Skeletal muscle tissue (tissue), 4 donors: ENCODE measurements around the gene SND1. TPM values are rescaled to one million over a fixed set of nuclear protein-coding genes. Genes with fewer than 3 reads are reported as not detected.

ENCODE experiments used
- H3K27ac ChIP-seq: one replicate; pipeline ENCODE4 v1.7.0; 2013; ENCODE audit warnings: mild to moderate bottlenecking, low read depth, low read length, inconsistent platforms
- H3K27me3 ChIP-seq, 3 donors: one replicate each; pipeline ENCODE4 v1.7.0; 2013; ENCODE audit warnings: low read length in 3 of 3; ENCODE audit not compliant: control insufficient read depth in 3 of 3, insufficient read depth in 3 of 3
- H3K36me3 ChIP-seq, 3 donors: one replicate each; pipeline ENCODE4 v1.7.0; 2013; ENCODE audit warnings: low read length in 3 of 3; ENCODE audit not compliant: control insufficient read depth in 3 of 3, insufficient read depth in 3 of 3
- H3K4me1 ChIP-seq, 3 donors: one replicate each; pipeline ENCODE4 v1.7.0; 2013; ENCODE audit warnings: low read length in 3 of 3, mild to moderate bottlenecking in 3 of 3; ENCODE audit not compliant: control insufficient read depth in 3 of 3, insufficient read depth in 3 of 3
- H3K4me3 ChIP-seq, 3 donors: one replicate each; pipeline ENCODE4 v1.7.0; 2013; ENCODE audit warnings: low read length in 3 of 3
- H3K9ac ChIP-seq, 3 donors: one replicate each; pipeline ENCODE4 v1.7.0; 2013; ENCODE audit warnings: low read length in 3 of 3, mild to moderate bottlenecking in 3 of 3, moderate library complexity in 2 of 3, low read depth in 1 of 3
- H3K9me3 ChIP-seq, 3 donors: one replicate each; pipeline ENCODE4 v1.7.0; 2013; ENCODE audit warnings: low read length in 3 of 3; ENCODE audit not compliant: control insufficient read depth in 3 of 3
- total RNA-seq: library from RNA; depleted of rRNA; stranded (reverse); fragments of >200 nt; gene quantifications from one replicate; pipeline ENCODE4 v1.2.3, GENCODE V29; 2014
- donor health status: Osteomylitis.

SND1 gene
- total RNA-seq, 1 donor from 2014 or later, result 104 TPM

DNA sequence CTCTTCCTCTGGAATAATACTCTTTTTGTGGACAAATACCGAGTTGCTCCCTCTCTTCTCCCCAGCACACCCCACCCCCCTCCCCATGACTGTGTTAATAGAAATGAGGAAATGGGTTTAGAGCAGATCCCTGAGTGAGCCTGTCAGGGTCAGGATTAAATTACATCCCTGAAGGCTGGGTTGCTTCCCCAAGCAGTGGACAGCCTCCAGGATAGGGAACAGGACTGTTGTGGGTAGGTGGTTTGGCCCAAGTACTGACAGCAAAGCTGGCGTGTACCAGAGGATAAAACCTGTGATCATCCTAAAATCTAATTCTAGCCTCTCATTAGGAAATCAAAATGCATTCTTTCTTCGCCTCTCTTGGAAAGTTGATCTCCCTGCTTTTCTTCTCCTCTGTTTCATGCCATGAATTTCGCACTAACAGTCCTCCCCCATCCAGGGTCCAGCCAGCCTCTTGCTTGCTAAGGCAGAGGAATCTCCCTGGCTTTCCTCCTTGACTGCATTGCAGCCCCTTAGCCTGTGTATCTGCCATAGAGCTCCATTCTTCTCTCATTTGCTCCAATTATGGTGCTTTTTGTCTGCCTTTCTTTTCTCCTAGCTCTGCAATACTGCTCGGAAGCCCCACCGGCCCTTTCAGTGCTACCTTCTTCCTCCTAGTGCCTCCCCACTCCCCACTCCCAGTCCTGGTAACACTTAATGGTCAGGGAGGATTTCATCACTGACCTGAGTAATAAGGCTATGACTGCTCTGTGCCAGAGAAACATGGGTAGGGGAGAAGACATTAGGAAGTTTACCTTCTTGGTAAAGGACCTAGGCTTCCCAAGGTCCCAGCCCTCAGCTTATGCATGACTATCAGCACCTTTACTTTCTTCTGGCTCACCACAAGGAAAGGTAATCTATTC is 370.9 kb downstream of the SND1 start:
- Histone ChIP-seq H3K27me3 (peaks cover 0 to 3% (median 0%) of the 10 kb centered on the region in 3 donors), H3K36me3 (no peaks in the 10 kb centered on the region), H3K9me3 (no peaks in the 10 kb centered on the region), H3K9ac (no peak overlapping the region), H3K4me3 (no peak overlapping the region), H3K27ac (peak overlapping the region; percentile 11), H3K4me1 (peaks cover 10 to 31% (median 16%) of the 10 kb centered on the region in 3 donors)

DNA sequence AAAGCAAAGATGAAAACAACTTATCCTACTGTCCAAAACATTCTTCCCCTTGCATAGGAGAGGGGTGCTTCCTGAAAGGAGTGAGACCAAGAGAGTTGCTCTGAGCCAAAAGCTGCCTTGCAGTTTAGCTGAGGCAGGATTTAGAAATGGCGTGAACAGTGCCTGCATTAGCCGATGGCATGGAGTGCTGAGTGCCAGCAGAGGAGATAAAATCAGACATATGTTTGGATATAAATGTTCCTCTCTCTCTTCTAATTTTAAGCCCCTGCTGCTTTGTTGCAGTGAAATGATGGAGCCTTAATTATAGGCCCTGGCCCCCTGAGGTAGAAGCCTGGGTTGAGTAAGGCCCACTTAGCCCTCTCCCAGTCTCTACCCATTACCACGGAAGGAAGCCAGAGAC is 372.2 kb downstream of the SND1 start:
- Histone ChIP-seq H3K9me3 (no peaks in the 10 kb centered on the region), H3K36me3 (peaks cover 0 to 3% (median 2%) of the 10 kb centered on the region in 3 donors), H3K4me1 (peaks cover 9 to 26% (median 16%) of the 10 kb centered on the region in 3 donors), H3K4me3 (no peak overlapping the region), H3K27ac (no peak overlapping the region), H3K27me3 (peaks cover 0 to 8% (median 2%) of the 10 kb centered on the region in 3 donors), H3K9ac (no peak overlapping the region)

DNA sequence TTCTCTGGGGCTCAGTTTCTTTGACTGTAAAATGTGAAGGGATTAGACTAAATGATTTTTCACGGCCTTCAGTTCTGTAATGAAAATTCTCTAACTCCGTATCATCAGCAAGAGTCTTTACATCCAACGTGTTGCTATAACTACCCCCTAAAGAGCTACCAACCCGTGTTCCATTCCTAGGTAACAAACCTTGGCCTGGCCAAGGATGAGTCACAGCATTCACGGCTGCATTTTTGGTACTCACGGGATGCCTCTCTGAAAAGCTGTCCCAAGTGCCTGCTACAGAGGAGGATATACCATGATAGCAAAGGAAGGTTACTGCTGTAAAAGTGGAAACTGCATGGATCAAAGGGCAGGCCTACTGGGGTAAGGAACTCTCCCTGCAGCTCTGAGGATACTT is 373.4 kb downstream of the SND1 start:
- H3K36me3 ChIP-seq, result peaks cover 0 to 7% (median 6%) of the 10 kb centered on the region in 3 donors
- no peak overlapping the region for H3K4me3 ChIP-seq
- H3K27ac ChIP-seq, result no peak overlapping the region
- peaks cover 9 to 29% (median 17%) of the 10 kb centered on the region in 3 donors for H3K4me1 ChIP-seq
- no peak overlapping the region for H3K9ac ChIP-seq
- H3K27me3 ChIP-seq, result peaks cover 0 to 21% (median 4%) of the 10 kb centered on the region in 3 donors
- H3K9me3 ChIP-seq, result no peaks in the 10 kb centered on the region

- peaks cover 0 to 7% (median 6%) of the 10 kb centered on the region in 3 donors for H3K36me3 ChIP-seq
- peaks cover 0 to 25% (median 4%) of the 10 kb centered on the region in 3 donors for H3K27me3 ChIP-seq
- no peaks in the 10 kb centered on the region for H3K9me3 ChIP-seq
- H3K27ac ChIP-seq, result no peak overlapping the region
- no peak overlapping the region for H3K9ac ChIP-seq
- H3K4me3 ChIP-seq, result no peak overlapping the region
- H3K4me1 ChIP-seq, result peaks cover 9 to 33% (median 20%) of the 10 kb centered on the region in 3 donors
These were observed 373.8 kb downstream of the SND1 start for GRCh38 chr7:128025819-128026218.

DNA sequence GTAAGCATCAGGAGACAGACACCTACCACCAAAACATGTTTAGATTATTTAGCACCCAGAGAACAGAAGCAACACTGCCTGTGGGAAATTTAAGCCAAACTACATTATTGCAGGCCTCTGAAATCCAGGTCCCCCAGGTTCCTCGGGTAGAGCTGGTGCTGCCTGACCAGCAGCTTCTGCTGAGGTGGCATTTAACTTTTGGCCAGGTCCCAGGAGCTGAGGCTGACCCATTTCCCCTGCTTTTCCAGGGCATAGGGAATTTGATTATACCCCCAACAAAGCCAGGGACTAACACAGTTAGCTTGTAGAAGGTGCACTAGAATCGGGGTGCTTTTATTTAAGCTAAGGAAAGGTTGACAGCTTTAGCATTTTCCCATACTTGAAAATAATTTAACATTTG is 374.6 kb downstream of the SND1 start:
- Histone ChIP-seq H3K4me3 (no peak overlapping the region), H3K27me3 (peaks cover 0 to 25% (median 4%) of the 10 kb centered on the region in 3 donors), H3K9me3 (no peaks in the 10 kb centered on the region), H3K27ac (no peak overlapping the region), H3K4me1 (peaks cover 9 to 33% (median 20%) of the 10 kb centered on the region in 3 donors), H3K36me3 (peaks cover 0 to 7% (median 6%) of the 10 kb centered on the region in 3 donors), H3K9ac (no peak overlapping the region)

- H3K27me3 ChIP-seq, result peaks cover 0 to 25% (median 4%) of the 10 kb centered on the region in 3 donors
These were observed 375.5 kb downstream of the SND1 start for GRCh38 chr7:128027485-128027980.

GRCh38 chr7:128029405-128029995 is 377.5 kb downstream of the SND1 start:
- H3K4me3 ChIP-seq, result no peak overlapping the region

More at GRCh38 chr7:128027485-128027980, 375.5 kb downstream of the SND1 start:
- Histone ChIP-seq H3K9ac (no peak overlapping the region), H3K9me3 (no peaks in the 10 kb centered on the region), H3K36me3 (peaks cover 0 to 7% (median 6%) of the 10 kb centered on the region in 3 donors), H3K4me3 (no peak overlapping the region), H3K27ac (no peak overlapping the region), H3K4me1 (peaks cover 13 to 29% (median 17%) of the 10 kb centered on the region in 3 donors)

DNA sequence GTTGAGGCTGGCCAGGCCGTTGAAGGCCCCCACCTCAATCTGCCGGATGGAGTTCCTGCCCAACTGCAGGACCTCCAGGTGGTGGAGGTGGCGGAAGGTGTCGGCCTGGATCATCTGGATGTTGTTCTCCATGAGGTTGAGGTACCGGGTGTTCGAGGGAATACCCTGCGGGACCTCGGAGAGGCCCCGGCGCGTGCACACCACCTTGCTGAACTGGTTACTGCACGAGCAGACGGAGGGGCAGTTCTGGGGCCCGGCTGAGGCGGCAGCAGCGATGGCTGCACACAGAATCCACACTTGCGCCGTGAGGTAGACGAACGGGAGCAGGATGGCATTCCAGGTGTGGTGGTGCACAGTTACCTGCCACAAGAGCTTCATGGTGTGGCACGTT is 378.3 kb downstream of the SND1 start:
- Histone ChIP-seq H3K9me3 (no peaks in the 10 kb centered on the region), H3K4me1 (peaks cover 13 to 22% (median 14%) of the 10 kb centered on the region in 3 donors), H3K27ac (no peak overlapping the region), H3K4me3 (peak overlapping the region in 1 of 3 donors; percentile 38), H3K27me3 (peaks cover 0 to 25% (median 4%) of the 10 kb centered on the region in 3 donors), H3K9ac (no peak overlapping the region), H3K36me3 (peaks cover 0 to 7% (median 6%) of the 10 kb centered on the region in 3 donors)

More at GRCh38 chr7:128029405-128029995, 377.5 kb downstream of the SND1 start:
- H3K27me3 ChIP-seq, result peaks cover 0 to 25% (median 4%) of the 10 kb centered on the region in 3 donors
- H3K9ac ChIP-seq, result no peak overlapping the region
- H3K36me3 ChIP-seq, result peaks cover 0 to 7% (median 6%) of the 10 kb centered on the region in 3 donors
- H3K27ac ChIP-seq, result no peak overlapping the region
- peaks cover 13 to 22% (median 14%) of the 10 kb centered on the region in 3 donors for H3K4me1 ChIP-seq
- no peaks in the 10 kb centered on the region for H3K9me3 ChIP-seq

GRCh38 chr7:128030654-128031611 is 378.9 kb downstream of the SND1 start, which contains the start of gene LRRC4:
Gene LRRC4 (minus strand): TSS chr7:128031437. CDS start chr7:128030640, 797 bp downstream.
- Histone ChIP-seq H3K27me3 (peaks cover 0 to 25% (median 4%) of the 10 kb centered on the region in 3 donors), H3K36me3 (peaks cover 0 to 7% (median 6%) of the 10 kb centered on the region in 3 donors), H3K4me3 (peak within 1 kb of the TSS; percentile 56 to 72 (median 72)), H3K27ac (no peak within 1 kb of the TSS), H3K4me1 (peaks cover 13 to 22% (median 14%) of the 10 kb centered on the region in 3 donors), H3K9ac (peak within 1 kb of the TSS in 2 of 3 donors; percentile 7 to 64), H3K9me3 (no peaks in the 10 kb centered on the region)
